HG03469 (cell line): ENCODE data around the gene MTCL1.

ENCODE experiments used
- ATAC-seq: cut with Tn5 transposase; IDR thresholded peaks from one replicate; pipeline ENCODE4 v1.9.1; 2021; ENCODE audit warnings: mild to moderate bottlenecking, moderate library complexity, moderate number of reproducible peaks; ENCODE audit not compliant: unreplicated experiment

Gene MTCL1

DNA sequence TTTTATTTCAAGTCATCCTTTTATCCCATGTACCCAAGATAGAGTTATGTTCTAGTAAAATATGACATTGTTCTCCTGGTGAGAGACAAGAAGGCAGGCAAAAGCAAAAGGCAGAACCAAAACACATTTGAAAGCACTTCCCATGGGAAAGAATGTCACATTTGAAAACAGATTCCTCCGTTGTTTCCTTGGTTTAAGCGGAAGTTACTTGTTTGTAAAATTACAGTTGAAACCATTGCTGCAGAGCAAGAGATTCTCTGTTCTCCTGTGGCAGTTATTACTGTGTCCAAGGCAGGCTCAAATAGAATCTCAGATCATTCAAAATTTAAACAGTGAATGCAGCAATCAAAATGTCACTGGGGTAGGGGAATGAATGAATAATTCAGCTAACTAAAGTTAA lies 149.6 kb downstream of the MTCL1 start:
- no peak for ATAC-seq

DNA sequence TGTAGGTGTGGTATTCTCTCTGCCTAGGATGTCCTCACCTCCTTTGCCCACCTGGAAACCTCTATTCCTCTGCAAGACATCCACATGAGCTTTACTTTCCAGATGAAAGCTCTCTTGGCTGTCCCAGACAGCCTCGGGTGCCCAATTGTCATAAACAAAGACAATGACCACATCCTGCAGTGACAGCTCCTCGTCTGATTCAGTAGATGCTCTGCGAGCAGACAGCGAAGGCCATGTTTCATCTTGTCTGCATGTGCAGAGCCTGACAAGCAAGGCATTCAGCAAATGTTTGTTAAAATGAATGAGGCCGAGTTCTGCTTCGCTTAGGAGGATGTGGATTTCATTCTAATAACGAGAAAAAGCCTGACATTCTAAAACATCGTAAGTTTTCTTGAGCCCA lies 150.9 kb downstream of the MTCL1 start:
- ATAC-seq, result no peak

DNA sequence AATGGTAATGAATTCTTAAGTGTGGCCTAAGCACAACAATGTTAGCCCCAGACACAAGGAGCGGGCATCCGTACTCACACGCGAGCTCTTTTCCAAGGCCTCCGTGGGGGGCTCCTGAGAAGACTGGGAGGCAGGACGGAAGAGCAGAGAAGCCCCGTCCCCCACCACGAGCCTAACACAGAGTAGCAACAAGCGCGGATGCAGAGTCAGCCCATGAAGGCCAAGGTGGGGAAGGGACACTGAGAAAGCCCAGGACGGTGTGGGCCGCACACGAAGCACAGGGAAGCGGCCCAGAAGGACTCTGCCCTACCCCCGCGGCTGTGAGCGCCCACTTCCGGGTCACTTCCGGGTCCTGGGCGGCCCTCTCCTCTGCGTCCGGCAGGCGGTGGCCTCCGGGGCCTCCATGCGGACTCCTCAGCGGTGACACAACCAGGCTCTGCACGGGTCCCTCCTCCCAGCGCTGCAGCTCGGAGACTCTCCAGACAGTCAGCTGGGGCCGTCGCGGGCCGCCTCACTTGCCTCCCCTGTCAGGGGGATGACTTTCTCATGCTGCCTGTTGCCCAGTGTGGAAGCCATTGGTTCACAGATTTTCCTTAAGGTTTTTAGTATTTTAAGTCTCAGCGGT lies 151.5 kb downstream of the MTCL1 start:
- ATAC-seq, result no peak

DNA sequence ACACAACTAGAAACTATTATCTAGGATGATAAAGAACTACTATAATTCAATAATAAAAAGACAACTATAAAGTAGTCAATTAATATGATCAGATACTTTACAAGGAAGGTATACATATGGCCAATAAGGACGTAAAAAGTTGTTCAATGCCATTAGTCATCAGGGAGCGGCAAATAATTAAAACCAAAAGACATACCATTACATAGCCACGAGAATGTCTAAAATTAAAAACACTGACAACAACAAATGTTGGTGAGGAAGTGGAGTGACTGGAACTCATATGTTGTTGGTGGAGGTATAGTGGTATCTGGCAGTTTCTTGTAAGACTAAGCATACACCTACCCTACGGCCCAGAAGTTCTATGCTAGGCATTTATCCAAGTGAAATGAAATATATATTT lies 152.4 kb downstream of the MTCL1 start:
- no peak for ATAC-seq

DNA sequence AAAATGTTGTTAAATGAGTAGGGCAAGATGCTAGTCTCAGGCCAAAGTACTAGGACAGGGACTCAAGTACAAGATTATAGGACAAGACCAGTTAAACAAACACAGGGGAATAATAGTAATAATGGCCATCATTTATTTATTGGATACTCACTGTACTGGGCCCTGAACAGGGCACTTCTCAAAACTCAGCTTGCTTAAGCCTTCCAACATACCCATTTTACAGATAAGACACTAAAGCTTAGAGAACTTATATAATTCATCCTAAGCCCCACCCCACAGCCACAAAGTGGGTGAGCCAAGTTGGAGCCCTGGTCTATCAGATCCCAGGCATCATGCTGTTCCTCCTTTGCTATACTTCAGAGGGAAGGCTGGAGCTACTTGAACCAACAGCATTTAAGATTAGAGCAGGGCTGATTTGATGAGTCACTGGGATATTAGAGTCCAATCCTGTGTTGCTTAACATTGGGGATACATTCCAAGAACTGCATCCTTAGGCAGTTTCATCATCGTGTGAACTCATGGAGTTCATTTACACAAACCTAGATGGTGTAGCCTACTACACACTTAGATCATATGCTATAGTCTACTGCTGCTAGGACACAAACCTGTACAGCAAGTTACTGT lies 153.6 kb downstream of the MTCL1 start:
- no peak for ATAC-seq

DNA sequence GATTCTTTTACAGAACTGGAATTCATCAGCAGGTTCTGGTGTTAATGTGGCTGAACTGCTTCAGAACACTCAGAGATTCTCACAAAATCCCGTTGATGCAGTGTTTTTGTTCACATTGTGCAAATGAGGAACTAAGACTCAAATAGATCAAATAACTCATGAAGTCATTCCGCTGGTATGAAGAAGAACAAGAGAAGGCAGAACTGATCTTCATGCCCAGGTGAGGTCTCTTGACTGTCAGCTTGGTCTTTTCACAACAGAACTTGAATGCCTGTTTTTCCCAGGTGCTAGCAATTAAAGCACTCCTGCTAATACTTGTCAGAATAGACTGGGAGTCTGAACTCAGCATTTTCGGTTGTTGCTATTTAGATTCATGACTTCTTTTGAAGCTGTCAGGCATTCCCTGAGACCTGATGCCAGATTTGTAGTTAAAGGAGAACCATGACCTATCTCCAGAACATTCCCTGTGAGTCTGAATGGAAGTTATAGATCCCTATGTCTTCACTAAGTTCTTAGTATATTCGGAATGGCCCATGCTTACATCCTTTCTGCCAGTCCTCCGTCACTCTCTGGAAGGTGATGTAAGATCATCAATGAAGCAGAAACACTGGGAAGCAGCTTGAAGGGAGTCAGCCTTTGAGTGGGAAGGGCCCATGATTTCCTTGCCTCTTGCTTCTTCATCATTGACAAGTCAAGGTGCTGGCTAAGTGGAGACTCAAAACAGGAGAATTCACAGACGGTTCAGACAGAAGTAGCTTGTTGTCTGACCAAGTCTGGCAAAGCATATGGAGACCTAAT lies 155.7 kb downstream of the MTCL1 start:
- ATAC-seq, result no peak

DNA sequence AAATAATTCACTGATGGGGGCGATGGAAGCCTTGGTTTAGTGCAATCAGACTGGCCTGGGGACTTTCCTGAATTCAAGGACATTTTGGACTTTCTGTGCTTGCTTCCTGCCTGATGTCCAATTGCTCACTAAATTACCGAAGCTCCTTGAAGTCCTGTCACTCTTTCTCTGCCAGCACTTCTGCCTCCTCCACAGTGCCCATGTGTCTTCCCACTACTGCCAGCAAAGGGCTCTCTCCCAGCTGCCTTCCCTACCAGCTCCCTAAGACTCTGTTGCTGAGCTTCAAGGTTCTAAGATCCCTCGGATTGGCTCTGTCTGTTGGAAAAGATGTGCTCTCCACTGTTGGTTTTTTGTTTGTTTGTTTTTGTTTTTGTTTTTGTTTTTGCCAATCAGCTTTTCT lies 158.1 kb downstream of the MTCL1 start:
- no peak for ATAC-seq

DNA sequence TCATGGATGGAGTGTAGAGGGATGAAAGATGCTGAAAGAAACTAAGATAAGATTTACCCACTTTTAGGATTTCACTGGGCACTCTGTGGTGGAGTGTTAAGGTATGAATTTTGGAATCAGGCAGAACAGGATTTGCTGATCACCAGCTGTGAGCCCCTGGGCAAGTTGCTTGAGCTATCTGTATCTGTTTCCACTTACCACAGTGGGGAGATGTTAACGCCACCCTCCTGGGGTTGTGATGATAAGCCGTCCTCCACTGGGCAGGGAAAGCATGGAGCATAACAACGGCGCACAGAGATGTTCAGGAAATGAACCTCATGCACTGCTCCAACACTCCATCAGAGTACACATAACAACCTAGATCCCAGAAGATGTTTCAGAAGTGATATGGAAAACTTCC lies 160.6 kb downstream of the MTCL1 start:
- ATAC-seq, result no peak

DNA sequence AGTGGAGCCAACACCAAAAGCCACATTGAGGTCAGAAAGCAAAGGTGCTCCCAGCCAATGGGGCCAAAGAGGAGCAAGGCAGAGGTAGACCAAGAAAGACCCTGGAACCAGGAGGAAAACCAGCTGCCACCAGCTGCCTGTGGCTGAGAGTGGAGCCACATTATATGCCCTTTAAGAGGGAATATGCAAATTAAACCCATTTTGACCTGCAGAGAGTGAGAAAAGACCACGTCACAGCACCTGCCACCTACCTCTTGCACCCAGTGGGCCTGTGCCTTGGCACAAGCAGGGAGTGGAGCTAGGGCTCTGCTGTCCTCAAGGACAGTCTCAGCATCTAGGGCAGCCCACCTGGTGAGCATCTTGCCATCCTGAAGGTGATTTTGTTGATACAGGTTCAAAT lies 161.3 kb downstream of the MTCL1 start:
- ATAC-seq, result no peak

DNA sequence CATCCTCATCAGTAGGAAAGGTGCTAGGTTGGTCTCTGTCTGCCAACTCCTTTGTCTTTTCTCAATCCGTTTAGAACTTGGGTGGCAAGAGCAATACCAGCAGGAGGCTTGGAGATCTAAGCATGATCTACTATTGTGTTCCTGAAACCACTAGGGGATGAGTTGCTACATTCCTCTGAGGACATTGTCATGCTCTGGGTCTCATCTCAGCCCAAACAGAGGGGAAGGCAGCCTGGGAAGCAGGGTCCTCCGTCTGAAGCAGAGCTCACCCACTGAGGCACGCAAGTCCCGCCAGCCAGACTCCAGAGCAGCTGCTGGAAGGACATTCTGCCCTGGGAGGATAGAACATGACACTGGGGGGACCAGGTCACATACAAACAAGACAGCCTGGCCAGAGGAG lies 162.9 kb downstream of the MTCL1 start:
- no peak for ATAC-seq

DNA sequence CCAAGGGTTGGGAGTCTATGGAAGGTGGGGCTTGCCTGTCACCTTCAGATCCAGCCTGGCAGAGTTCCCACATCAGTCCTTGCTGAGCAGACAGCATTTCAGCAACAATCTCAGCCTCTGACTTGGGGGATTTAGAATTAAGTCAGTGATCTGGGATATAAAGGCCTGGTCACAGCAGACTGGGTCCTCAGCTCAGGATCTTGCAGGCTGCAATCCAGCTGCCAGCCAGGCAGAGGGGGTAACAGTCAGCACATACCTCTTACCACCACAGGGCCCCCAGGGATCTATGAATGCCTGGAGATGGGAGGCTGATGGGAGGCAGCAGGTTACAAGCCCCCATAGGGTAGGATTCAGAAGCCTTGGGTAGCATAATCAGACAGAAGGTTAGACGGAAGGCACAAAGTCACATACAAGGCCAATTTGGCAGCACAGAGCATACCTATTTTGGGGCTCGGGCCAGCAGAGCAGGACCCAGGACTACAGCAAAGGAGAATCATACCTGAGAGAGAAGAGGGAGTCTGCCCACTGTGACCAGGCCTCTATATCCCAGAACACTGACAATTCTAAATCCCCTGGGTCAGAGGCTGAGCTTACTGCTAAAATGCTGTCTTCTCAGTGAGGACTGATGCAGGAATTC lies 163.5 kb downstream of the MTCL1 start:
- no peak for ATAC-seq

DNA sequence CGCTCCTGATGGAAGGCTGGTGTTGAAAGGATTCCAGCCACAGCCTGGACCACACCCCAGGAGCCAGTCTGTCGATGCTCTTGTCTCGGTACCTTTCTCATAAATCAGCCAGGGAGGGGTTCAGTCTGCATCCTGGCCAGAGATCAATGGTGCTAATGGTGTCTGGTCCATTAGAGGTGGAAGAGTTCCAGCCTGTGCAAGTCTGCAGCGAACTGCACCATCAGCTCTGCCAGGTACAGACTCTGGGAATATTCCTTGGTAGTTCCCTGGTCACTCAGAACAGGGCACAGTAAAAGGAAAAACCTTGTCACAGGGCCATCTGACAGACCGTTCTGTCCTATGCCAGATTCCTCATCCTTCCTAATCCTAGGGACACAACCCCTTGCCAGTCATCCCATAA lies 164.3 kb downstream of the MTCL1 start:
- ATAC-seq, result no peak

DNA sequence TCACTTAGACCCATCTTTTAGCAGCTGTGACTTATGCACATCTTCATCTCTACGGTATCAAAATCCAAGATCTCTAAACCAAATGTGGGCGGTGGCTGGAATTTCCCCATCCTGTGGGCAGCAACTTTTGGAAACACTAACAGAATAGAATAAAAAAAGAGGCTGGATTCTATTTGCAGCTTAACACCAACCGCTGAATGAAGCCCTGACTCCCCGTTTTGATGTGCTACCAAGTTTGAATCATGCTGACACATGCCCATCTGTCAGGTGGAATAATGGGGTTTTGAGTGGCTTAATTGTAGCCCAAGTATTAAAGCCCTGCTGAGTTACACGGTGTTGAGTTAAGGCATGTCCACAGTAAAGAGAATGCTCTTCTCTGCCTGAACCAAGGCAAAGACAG lies 165.2 kb downstream of the MTCL1 start:
- ATAC-seq, result no peak

DNA sequence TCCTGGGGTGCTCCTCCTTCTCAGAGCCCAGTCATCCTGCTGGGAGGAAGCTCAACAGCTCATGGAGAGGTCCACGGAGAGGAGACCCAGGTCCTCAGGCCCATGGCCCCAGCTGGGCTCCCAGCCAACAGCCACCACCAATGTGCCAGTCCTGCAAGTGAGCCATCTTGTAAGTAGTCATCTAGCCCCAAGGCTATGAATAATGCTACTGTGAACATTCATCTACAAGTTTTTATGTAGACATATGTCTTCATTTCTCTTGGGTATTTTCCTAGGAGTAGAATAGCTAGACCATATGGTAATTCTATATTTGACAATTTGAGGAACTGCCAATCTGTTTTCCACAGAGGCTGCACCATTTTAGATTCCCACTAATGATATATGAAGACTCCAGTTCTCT lies 166.1 kb downstream of the MTCL1 start:
- no peak for ATAC-seq

DNA sequence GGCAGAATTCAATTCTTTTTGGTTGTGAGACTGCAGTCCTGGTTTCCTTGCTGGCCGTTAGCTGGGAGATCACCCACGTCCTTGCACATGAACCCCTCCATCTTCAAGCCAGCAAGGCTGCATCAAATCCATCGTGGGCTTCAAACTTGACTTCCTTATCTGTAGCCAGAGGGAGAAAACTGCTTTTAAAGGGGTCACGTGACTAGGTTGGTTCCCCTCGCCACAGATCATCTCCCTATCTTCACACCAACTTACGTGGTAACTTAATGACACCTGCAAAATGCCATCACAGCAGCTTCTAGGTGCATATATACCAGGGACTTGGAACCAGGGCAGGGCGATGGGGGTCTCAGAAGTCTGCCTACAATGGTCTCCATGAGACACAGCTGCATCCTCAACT lies 169.5 kb downstream of the MTCL1 start:
- no peak for ATAC-seq

DNA sequence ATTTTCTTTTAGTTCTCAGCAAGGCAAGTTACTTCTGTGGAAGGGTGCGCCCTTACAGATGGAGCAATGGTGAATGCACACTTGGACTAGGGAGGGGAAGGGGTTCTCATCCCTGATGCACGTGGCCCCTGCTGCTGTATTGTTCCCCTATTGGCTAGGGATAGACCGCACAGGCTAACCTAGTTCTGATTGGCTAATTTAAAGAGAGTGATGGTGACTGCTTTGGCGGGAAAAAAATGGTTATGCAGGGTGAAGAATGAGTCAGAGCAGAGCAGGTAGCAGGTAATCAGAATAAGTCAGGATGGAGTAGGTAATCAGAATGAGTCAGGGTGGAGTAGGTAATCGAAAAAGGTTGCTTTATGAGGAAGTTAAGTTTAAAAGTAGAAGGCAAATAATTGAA lies 171.5 kb downstream of the MTCL1 start:
- no peak for ATAC-seq

DNA sequence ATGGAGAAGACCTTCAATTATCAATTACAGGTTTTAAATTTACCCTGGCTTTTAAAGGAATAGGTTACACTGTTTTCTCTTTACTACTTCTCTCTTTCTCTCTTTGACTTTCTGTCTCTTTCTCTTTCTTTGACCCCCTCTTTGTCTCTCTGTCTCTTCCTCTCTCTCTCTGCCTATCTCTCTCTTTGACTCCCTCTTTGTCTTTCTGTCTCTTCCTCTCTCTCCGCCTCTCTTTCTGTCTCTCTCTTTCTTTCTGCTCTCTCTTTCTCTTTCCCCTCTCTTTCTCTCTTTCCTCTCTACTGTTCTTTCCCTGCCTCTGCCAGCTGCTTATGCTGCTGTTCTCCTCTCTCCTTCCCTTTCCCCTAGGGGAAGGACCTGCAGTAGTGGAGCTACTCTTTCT lies 175.7 kb downstream of the MTCL1 start:
- no peak for ATAC-seq
